GM12864 (cell line): Measurements from ENCODE around the gene TUBB1.

ENCODE experiments used
- DNase-seq: peaks from one replicate; pipeline ENCODE4 v3.0.0-alpha.2; 2011; ENCODE audit warnings: low read depth
- H3K4me3 ChIP-seq: 2 replicates; pipeline ENCODE4 v1.5.1; 2011; ENCODE audit warnings: mild to moderate bottlenecking, low read depth, low read length, control low read depth
- CTCF ChIP-seq: IDR thresholded peaks from 2 replicates; pipeline ENCODE4 v1.5.1; 2011; ENCODE audit warnings: low read depth, mild to moderate bottlenecking, moderate library complexity, low read length, control low read depth, inconsistent platforms; ENCODE audit errors: missing control alignments

Gene TUBB1

GRCh38 chr20:58984691-58985090 is 34.5 kb upstream of the TUBB1 start:
- TF ChIP-seq CTCF, result no peak
- DNase-seq, result no peak
- H3K4me3 ChIP-seq, result no peak overlapping the region

GRCh38 chr20:58985656-58986055 is 33.6 kb upstream of the TUBB1 start:
- H3K4me3 ChIP-seq, result no peak overlapping the region
- no peak for DNase-seq
- TF ChIP-seq CTCF, result no peak

GRCh38 chr20:58986286-58986967 is 32.8 kb upstream of the TUBB1 start:
- no peak for DNase-seq
- no peak overlapping the region for H3K4me3 ChIP-seq
- no peak for TF ChIP-seq CTCF

GRCh38 chr20:58986968-58987517 is 32.2 kb upstream of the TUBB1 start:
- no peak for TF ChIP-seq CTCF
- no peak overlapping the region for H3K4me3 ChIP-seq
- DNase-seq, result no peak

GRCh38 chr20:58987790-58988564 is 31.3 kb upstream of the TUBB1 start:
- no peak overlapping the region for H3K4me3 ChIP-seq
- TF ChIP-seq CTCF, result no peak
- DNase-seq, result no peak

- H3K4me3 ChIP-seq, result no peak overlapping the region
- TF ChIP-seq CTCF, result no peak
- DNase-seq, result no peak
Measured at GRCh38 chr20:58988565-58988882, 30.7 kb upstream of the TUBB1 start.

GRCh38 chr20:58989196-58989595 is 30.0 kb upstream of the TUBB1 start:
- H3K4me3 ChIP-seq, result no peak overlapping the region
- DNase-seq, result no peak
- TF ChIP-seq CTCF, result no peak
